Stimulated activated CD8-positive, alpha-beta memory T cell treated with anti-CD3 and anti-CD28 coated beads, Interleukin-12 subunit alpha, Interleukin-12 subunit beta, amount 100 ng/mL, for 24 hours (primary cell): Measurements from ENCODE around the gene KCNMB3.
"Not testable (repeated sequence)": the region's sequence is repeated elsewhere in the genome, so short reads cannot be mapped to it uniquely, and the experiment has no call there.

Source experiments
- DNase-seq: peaks from one replicate; pipeline ENCODE4 v3.0.0-alpha.2; 2020; ENCODE audit errors: extremely low read depth

KCNMB3 gene

GRCh38 chr3:179250803-179251476 lies at the start of gene KCNMB3:
Gene KCNMB3, minus strand, starts transcription at chr3:179251114. Its CDS starts 124 bp downstream, at chr3:179250990.
- no peak for DNase-seq

GRCh38 chr3:179299999-179300613 lies 49.2 kb upstream of the KCNMB3 start:
- DNase-seq = no peak

GRCh38 chr3:179299316-179299715 lies 48.4 kb upstream of the KCNMB3 start:
- DNase-seq = no peak

- no peak for DNase-seq
Observed at GRCh38 chr3:179297971-179298725, 47.2 kb upstream of the KCNMB3 start.

GRCh38 chr3:179292450-179292849 lies 41.5 kb upstream of the KCNMB3 start:
- no peak for DNase-seq

- no peak for DNase-seq
Observed at GRCh38 chr3:179289295-179289694, 38.4 kb upstream of the KCNMB3 start.

GRCh38 chr3:179288845-179289244 lies 37.9 kb upstream of the KCNMB3 start:
- no peak for DNase-seq

GRCh38 chr3:179286331-179286730 lies 35.4 kb upstream of the KCNMB3 start:
- DNase-seq = no peak

GRCh38 chr3:179281825-179282224 lies 30.9 kb upstream of the KCNMB3 start:
- DNase-seq = no peak

- no peak for DNase-seq
Observed at GRCh38 chr3:179279837-179280236, 28.9 kb upstream of the KCNMB3 start.

- DNase-seq = no peak
Observed at GRCh38 chr3:179278932-179279693, 28.2 kb upstream of the KCNMB3 start.

- DNase-seq = no peak
Observed at GRCh38 chr3:179278151-179278550, 27.2 kb upstream of the KCNMB3 start.

GRCh38 chr3:179276743-179277142 lies 25.8 kb upstream of the KCNMB3 start:
- DNase-seq = no peak

GRCh38 chr3:179276001-179276400 lies 25.1 kb upstream of the KCNMB3 start:
- no peak for DNase-seq

- DNase-seq = not testable (repeated sequence)
Observed at GRCh38 chr3:179274434-179274833, 23.5 kb upstream of the KCNMB3 start.

- no peak for DNase-seq
Observed at GRCh38 chr3:179272385-179272784, 21.5 kb upstream of the KCNMB3 start.

- no peak for DNase-seq
Observed at GRCh38 chr3:179269152-179269707, 18.3 kb upstream of the KCNMB3 start.

GRCh38 chr3:179268400-179269051 lies 17.6 kb upstream of the KCNMB3 start:
- DNase-seq = no peak

GRCh38 chr3:179266701-179267211 lies 15.8 kb upstream of the KCNMB3 start:
- no peak for DNase-seq

- no peak for DNase-seq
Observed at GRCh38 chr3:179265875-179266274, 15.0 kb upstream of the KCNMB3 start.

- no peak for DNase-seq
Observed at GRCh38 chr3:179265092-179265491, 14.2 kb upstream of the KCNMB3 start.
